Spleen (tissue), 7 donors: ENCODE data around the gene TSSC4.

Source experiments
- POLR2A ChIP-seq, 3 donors: fragments of 450-650 bp; IDR thresholded peaks; one replicate each; pipeline ENCODE4 v1.5.1; 2017; ENCODE audit warnings: antibody characterized with exemption in 3 of 3, mild to moderate bottlenecking in 1 of 3
- POLR2AphosphoS5 ChIP-seq, 3 donors: sonication (generic); formaldehyde crosslinking; IDR thresholded peaks; one replicate each; pipeline ENCODE4 v1.5.1; 2017; ENCODE audit warnings: antibody characterized with exemption in 3 of 3
- TF ChIP-seq, protein P1 (sequence below), 11 experiments: fragments of 200-600 bp in 7 of 11; fragments of 450-650 bp in 4 of 11; sonication (generic) in 4 of 11; IDR thresholded peaks in 8 of 11; conservative IDR thresholded peaks in 3 of 11; 1 replicate in 7 of 11; 2 replicates in 4 of 11; pipeline versions ENCODE4 v1.4.0 to v1.8.0; 2016 to 2021; ENCODE audit warnings: antibody characterized with exemption in 11 of 11, inconsistent platforms in 4 of 11, mild to moderate bottlenecking in 1 of 11
- donor health status: DM: no; HTN: no; CAD: no; lungs with moderate emphysema.
- donor health status: DM: no; HTN: no; CAD: no.
- donor health status: DM: no; HTN: no; CAD: no.

DNA sequence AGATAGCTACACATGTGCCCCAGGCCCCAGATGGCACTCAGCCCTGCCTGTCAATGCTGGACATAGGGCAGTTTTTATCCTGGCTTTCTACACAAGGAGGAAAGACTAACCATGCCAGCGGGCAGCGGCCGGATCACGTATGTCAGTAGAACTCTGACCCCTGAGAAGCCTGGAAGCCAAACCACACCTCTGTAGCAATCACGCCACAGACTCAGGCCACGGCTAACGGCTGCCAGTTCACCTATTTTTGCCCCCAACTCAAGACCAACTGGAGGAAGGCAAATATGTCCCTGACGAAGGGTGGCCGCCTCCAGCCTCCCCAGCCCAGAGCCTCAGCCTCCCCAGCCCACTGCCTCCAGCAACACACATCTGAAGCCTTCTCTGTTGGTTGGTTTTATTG lies 30.7 kb upstream of the TSSC4 start:
- TF ChIP-seq, protein P1, sequence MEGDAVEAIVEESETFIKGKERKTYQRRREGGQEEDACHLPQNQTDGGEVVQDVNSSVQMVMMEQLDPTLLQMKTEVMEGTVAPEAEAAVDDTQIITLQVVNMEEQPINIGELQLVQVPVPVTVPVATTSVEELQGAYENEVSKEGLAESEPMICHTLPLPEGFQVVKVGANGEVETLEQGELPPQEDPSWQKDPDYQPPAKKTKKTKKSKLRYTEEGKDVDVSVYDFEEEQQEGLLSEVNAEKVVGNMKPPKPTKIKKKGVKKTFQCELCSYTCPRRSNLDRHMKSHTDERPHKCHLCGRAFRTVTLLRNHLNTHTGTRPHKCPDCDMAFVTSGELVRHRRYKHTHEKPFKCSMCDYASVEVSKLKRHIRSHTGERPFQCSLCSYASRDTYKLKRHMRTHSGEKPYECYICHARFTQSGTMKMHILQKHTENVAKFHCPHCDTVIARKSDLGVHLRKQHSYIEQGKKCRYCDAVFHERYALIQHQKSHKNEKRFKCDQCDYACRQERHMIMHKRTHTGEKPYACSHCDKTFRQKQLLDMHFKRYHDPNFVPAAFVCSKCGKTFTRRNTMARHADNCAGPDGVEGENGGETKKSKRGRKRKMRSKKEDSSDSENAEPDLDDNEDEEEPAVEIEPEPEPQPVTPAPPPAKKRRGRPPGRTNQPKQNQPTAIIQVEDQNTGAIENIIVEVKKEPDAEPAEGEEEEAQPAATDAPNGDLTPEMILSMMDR (IDR thresholded peaks at IDR 0.05 in 8 of 11, conservative IDR thresholded peaks at IDR 0.05 in 3 of 11): no peak
- TF ChIP-seq POLR2A (IDR thresholded peaks at IDR 0.05) (no peak), POLR2AphosphoS5 (IDR thresholded peaks at IDR 0.05) (no peak)
